HG03097 (cell line): ENCODE data around the gene ACTL7A.
"Not testable (repeated sequence)": the region's sequence is repeated elsewhere in the genome, so short reads cannot be mapped to it uniquely, and the experiment has no call there.

ENCODE experiments used
- ATAC-seq: cut with Tn5 transposase; IDR thresholded peaks from one replicate; pipeline ENCODE4 v1.9.1; 2021; ENCODE audit not compliant: unreplicated experiment, low FRiP score

ACTL7A gene

DNA sequence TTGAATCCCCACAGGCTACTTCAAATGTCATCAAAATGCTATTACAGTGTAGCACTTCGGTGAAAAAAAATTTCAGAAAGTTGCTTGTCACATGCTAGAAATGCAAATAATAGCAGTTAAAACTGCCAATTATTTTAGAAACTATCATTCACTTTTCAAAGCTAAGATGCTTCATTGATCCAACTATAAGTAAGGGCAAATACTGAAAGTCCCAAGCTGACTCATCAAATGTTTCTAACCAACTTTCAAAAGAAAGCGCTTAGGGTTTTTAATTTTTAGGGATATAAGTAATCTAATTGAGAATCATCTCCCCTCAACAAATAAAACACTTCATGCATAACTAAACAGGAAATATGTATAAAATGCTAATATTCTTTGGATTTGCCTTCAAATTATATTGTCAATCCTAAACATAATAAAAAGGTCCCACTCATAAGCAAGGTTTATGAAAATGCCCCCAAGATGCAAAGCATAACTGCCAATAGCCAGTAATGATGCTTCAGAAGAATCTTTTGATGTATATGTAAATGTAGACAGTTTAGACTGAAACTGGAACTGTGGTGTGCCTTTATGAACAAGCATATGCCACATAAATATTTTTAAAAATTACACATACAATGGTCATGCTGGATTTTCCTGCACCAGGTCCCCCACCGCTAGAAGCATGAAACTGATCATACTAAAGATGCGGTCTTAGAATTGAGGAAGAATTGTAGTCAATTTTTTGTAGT, 12.2 kb downstream of the ACTL7A start:
- ATAC-seq = no peak

DNA sequence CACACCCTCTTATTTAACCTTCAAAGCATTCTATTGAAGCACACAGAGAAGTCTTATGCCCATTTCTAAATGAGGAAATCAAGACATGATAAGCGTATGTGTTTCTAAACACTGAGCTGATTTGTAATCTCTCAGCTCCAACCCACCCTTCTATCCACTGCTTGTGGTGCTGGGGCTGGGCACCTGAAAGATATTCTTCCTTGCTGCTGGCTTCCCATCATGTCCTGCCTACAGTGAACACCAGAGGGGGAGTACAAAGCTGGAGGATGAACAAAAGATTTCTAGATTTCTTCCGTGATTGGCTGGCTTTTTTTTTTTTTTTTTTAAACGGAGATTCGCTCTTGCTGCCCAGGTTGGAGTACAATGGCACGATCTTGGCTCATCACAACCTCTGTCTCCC, 14.4 kb downstream of the ACTL7A start:
- ATAC-seq = no peak

DNA sequence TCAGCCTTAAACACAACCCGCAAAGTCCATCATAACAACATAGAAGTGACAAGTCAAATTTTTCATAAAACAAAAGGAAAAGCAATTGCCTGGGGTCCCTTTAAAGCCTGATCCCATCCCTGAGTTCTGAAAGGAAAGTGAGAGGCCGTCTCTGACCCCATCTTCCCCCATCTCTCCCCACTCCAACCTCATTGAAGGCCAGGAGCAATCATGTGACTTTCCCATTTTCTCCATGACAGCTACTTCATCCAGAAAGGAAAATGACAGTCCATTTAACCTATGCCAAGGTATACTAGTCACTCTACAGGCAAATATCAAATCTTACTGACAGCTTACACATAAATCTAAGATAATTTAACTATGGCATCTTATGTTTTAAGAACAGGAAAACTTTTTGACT, 15.5 kb downstream of the ACTL7A start:
- ATAC-seq = no peak

DNA sequence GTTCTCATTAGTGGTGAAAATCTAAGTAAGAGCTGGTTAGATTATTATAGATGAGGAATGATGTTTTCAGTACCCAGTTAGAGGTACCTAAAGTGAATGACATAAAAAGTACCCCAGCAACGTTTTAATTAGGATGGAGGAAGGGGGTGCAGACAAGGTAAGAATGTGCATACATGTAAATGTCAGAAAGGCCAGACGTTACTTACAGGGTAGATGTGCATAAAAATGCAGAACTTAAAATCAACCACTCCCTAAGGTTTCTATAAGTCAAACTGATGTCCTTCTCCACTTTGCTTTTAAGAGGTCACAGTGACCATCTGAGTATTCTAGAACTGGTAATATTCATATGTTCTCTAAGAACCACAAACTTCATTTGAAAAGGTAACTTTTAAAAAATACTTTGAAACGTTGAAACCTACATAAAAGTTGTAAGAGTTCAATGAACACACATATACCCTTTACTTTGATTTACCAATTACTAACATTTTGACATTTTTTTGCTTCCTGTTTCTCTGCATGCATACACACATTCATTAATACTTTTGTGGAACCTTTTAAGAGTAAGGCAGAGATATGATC, 18.8 kb downstream of the ACTL7A start:
- no peak for ATAC-seq

DNA sequence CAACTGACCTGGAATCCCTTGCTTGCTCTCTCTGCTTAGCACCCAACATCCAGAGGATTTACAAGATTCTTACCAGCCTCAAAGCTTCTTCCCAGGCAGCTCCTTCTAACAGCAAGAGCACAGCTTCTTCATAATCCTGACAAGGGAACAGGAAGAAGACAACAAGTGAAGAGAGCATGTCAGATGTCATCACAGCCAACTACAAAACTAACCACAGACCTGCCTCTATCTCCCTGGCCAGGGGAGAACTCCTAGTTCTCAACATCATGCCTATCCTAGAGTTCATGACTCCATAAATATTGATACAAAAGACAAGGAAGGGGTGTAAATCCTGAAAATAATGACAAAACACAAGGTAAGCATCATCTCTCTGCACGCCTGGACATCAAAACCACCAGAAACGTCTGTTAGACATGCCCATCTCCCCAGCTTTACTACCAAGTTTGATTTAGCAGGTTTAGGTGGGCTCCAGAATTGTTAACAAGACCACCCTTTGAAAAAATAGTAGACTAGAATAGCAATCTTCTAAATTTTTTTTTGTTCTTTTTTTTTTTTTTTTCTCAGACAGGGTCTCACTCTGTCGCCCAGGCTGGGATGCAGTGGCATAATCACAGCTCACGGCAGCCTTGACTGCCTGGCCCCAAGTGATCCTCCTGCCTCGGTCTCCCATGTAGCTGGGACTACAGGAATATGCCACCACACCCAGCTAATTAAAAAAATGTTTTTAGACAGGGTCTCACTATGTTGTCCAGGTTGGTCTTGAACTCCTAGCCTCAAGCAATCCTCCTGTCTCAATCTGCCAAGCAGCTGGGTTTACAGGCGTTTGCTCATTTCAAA, 20.2 kb downstream of the ACTL7A start:
- no peak for ATAC-seq

DNA sequence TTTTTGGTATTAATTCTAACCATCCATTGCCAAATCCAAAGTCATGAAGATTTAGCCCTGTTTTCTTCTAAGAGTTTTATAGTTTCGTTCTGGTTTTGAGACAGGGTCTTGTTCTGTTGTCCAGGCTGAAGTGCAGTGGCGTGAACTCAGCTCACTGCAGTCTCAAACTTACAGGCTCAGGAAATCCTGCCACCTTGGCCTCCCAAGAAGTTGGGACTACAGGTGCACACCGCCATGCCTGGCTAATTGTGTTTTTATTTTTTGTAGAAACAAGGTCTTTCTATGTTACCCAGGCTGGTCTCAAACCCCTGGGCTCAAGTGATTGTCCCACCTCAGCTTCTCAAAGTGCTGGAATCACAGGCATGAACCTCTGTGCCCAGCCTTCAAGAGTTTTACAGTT, 21.0 kb downstream of the ACTL7A start:
- no peak for ATAC-seq

DNA sequence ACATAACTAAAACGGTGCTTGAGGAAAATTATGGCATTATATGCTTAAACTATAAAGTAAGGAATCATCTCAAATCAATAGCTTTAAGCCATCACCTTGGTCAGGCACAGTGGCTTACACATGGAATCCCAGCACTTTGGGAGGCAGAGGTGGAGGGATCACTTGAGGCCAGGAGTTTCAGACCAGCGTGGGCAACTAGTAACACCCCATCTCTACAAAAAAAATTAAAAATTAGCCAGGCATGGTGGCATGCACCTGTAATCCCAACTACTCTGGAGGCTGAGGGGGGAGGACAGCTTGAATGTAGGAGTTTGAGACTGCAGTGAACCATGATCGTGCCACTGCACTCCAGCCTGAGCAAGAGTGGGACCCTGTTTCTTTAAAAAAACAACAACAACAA, 22.6 kb downstream of the ACTL7A start:
- no peak for ATAC-seq

DNA sequence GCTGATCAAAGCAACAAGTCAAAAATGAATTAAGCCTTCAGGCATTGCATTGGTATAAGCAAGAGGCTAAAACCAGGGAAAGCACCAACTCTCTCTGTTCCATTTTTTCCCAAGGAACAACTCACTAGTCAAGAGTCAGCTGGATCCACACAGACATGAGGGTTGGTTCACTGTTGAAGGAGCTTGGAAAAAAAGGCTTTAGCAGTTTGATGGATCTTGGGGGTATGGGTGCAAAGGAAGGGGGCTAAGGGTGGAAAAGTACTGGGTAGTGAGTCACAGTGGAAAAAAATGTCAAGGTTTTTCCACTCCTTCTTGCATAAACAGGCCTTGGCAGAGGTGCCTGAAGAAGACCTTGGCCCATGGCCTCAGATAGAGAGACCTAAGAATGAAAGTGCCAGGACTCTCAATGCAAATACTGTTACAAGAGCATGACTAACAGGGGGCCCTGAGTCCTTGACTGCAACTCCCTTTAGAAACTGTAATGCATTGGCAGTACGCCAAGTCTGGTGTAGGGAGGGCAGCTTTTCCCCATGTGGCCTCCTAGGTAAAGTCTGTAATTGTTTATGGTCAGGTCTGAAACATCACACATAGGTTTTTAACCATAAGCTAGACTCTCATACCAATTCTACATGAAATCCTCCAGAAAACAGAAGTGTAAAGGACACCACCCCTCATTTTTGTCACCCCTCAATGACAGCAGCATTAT, 23.7 kb downstream of the ACTL7A start:
- peak; percentile 91 for ATAC-seq

DNA sequence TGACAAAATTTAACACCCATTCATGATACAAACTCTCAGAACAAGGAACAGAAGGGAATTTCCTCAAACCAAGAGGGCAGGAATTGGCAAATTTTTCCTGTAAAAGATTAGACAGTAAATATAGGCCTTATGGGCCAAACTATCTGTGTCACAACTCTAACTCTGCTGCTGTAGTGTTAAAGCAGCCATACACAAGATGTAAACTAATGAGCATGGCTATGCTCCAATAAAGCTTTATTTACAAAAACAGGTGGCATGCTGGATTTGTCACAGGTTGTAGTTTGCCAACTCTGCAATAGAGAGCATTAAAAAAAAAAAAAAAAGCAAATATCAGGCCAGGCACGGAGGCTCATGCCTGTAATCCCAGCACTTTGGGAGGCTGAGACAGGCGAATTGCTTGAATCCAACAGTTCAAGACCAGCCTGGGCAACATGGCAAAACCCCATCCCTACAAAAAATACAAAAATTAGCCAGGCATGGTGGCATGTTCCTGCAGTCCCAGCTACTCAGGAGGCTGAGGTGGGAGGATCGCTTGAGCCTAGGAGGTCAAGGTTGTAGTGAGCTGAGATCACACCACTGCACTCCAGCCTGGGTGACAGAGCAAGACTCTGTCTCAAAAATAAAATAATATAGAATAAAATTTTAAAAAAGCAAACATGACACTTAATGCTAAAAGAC, 24.7 kb downstream of the ACTL7A start:
- ATAC-seq = not testable (repeated sequence)

DNA sequence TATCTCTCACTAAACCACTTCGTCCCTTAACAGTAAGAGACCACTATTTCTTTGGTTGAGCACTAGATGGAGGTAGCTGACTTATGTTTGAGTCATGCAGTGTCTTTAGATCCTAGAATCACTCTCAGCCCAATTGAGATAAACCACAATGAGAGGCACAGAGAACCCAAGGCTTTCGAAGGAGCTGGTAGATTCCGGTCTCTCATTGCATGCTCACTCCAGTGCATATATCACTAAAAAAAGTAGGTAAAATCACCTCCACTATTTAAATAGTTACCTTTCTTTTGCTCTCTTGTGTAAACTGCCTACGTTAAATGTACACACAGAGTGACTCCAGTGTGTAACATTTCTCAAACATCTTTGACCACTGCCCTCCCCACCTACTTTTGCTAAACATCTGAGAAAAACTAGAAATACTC, 27.6 kb downstream of the ACTL7A start:
- ATAC-seq = no peak

DNA sequence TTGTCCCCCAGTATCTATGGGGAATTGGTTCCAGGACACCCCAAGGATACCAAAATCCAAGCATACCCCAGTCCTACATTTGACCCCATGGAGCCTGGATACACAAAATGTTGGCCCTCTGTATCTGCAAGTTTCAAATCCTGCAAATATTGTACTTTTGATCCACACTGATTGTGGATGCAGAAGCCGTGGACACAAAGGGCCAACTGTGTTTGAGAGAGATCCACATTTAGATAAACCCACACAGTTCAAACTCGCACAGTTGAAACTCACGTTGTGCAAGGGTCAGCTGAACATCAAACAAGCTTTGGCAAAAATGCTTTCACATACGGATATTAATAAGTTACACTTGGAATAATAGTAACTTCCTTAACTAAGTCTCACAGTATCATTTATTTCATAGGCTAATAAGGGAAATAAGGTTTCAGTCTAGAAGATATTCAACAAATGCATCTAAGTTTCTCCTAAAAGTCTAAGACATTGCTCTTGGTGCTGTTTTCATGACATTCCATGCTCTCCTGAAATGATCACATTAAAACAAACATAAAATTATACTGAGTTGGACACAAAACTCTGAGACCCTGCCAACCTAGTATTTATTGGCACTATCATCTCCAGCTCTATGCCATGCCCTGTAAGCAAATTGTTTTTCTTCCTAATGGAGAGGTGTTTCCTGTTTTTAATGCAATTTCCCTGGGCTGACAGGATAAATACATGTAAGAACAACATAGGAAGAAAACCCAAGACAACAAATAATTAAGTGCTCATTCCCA, 32.3 kb downstream of the ACTL7A start:
- ATAC-seq = no peak

DNA sequence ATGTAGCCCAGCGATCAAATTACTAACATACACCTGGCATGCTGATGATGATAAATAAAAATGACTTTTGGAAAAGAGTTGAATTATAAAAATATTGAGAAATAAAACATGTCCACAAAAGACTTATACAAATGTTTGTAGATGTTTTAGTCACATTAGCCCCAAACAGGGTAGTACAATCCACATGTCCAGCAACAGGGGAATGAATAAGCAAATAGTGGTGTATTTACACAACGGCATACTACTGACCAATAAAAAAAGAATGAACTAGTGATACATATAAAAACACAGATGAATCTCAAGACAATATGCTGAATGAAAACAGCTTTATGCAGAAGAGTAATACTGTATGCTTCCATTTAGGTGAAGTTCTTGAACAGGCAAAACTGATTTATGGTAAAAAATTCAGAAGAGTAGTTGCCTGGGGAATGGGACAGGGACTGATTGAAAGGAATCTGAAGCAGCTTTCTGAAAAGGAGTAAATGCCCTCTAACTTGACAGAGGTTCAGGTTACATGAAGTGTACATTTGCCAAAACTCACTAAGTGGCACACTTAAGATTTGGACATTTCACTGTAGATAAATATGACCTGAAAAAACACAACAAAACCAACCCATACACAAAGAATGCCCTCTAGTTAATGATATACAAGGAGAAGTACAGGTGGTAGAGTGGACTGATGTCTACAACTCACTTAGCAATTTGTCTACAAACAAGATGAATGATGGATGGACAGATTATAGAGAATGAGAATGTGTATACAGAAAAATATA, 35.4 kb downstream of the ACTL7A start:
- ATAC-seq = no peak

DNA sequence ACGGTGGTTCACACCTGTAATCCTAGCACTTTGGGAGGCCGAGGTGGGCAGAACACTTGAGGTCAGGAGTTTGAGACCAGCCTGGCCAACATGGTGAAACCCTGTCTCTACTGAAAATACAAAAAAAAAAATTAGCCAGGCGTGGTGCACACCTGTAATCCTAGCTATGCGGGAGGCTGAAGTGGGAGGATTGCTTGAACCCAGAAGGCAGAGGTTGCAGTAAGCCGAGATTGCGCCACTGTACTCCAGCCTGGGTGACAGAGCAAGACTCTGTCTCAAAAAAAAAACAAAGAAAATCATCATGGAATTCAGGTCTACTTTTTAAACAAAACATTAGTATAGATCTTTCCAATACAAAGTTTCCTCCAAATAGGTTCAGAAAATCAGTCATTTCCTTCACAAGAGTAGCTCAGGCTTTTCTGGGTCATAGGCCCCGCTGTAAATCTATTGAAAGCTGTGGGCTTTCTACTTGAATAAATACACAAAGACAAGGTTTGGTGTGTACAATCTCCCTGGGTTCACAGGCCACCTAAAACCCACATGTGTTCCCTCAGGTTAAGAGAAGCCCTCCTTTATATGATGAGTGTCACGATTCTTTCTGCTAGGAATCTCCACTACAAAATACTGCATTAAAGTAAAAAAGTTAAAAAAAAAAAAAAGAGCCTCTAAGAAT, 37.1 kb downstream of the ACTL7A start:
- ATAC-seq = not testable (repeated sequence)

DNA sequence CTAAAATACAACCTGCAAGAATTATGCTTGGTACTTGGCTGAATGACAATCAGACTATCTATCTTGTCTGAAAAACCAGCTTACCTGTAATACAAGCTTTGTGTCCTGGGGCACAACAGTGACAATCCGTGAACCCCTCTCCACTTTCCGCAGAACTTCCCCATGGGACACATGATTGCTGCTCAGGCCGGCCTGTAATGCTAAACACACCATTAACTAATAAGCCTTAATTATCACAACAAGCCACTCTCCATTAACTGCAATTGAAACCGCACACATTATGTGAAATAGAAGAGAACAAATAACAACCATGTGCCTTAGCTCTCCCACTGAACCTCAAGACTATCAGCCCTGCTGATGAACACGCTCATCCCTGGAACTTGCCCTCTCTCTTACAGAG, 38.1 kb downstream of the ACTL7A start:
- no peak for ATAC-seq

DNA sequence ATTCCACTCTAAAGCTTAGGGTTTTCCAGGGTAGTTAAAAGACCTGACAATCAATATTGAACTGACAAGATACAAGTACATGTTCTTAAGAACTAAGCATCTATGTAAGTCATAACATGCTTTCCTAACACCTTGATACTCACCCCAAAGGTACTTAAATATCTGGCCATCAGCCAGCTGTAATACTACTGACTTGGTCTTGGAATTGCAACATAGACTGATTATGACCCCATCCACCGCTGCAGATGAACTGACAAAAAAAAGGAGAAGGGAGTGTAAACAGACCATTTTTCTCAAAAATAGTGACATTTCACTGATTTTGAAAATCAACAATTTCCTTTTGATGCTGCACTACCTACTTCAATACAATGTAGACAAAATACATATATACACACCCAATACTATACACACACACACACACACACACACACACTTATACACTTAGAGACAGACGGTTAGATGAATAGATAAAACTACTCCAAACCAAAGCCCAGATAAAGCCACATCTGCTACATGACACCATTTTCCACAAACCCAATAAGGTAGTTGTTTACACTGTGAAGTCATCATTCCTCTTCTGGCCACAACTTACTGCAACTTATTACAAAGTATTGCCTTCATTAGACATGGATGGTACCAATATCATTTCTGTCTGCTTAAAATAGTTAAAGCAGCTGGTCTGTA, 41.5 kb downstream of the ACTL7A start:
- ATAC-seq = no peak

DNA sequence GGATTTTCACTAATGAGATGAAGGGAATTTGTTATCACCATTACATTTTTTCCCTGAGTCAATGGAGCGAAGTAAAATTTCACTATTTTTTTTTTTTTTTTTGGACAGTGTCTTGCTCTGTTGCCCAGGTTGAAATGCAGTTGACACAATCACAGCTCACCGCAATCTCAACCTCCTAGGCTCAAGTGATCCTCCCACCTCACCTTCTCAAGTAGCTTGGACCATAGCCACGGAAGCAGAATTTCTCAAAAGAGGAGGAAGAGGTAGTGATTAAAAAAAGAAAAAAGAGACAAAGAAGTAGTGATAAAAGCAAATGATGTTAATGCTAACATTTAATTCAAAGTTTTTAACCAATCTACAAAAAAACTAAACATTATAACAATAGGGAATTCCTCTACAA, 42.1 kb downstream of the ACTL7A start:
- ATAC-seq = no peak

DNA sequence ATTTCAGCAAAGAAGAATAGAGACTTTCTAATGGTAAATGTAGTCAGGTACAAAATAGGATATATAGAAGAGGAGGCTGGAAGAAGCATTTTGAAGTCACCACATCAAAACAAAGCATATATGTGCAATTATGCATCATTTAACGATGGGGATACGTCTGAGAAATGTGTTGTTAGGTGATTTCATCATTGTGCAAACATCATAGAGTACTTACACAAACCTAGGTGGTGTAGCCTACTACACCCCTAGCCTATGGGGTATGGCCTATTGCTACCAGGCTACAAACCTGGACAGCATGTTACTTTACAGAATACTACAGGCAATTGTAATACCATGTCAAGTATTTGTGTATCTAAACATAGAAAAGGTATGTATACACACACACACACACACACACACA, 43.4 kb downstream of the ACTL7A start:
- ATAC-seq = no peak

DNA sequence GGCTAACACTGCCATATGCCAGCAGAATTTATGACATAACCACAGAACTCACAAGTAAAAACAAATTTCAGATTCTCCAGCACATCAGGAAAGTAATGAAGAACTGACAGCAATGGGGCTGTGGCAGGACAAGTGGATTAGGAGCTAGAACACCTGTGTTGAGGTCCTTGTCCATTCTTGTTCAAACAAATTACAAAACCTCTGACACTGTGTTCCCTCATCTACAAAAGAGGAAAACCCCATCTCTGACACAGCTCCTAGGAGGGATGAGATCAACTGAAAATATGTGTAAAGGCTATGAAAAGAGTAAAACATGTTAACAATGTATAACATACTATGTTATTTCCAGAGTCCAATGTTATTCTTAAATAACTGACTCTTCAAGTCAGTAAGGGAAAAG, 48.3 kb downstream of the ACTL7A start:
- no peak for ATAC-seq
